MM.1S (cell line): ENCODE data around the gene TMOD4.

Experiments used
- DNase-seq: peaks from one replicate; pipeline ENCODE4 v3.0.0-alpha.2; 2015
- H2AFZ ChIP-seq: fragments of 300-600 bp; sonication (generic); 2 replicates; pipeline ENCODE4 v1.6.0; 2016; ENCODE audit warnings: antibody characterized with exemption, low read length
- H3F3A ChIP-seq: fragments of 300-600 bp; sonication (generic); 2 replicates; pipeline ENCODE4 v1.6.1; 2016; ENCODE audit warnings: mild to moderate bottlenecking, antibody characterized with exemption, low read length, moderate library complexity, mixed read lengths; ENCODE audit not compliant: insufficient read depth
- H3K27ac ChIP-seq: fragments of 300-600 bp; sonication (generic); 2 replicates; pipeline ENCODE4 v1.5.1; 2016; ENCODE audit warnings: mild to moderate bottlenecking, low read length
- H3K27me3 ChIP-seq: fragments of 300-600 bp; sonication (generic); replicated peaks from 2 replicates; pipeline ENCODE4 v1.6.0; 2016; ENCODE audit warnings: low read length; ENCODE audit not compliant: insufficient read depth
- H3K36me3 ChIP-seq: fragments of 300-600 bp; sonication (generic); replicated peaks from 2 replicates; pipeline ENCODE4 v1.6.1; 2016; ENCODE audit warnings: mild to moderate bottlenecking, low read length, mixed read lengths; ENCODE audit not compliant: insufficient read depth
- H3K4me1 ChIP-seq: fragments of 300-600 bp; sonication (generic); 2 replicates; pipeline ENCODE4 v1.6.1; 2016; ENCODE audit warnings: low read length, mixed read lengths
- H3K4me2 ChIP-seq: fragments of 300-600 bp; sonication (generic); 2 replicates; pipeline ENCODE4 v1.6.0; 2016; ENCODE audit warnings: low read depth, low read length
- H3K4me3 ChIP-seq: fragments of 300-600 bp; sonication (generic); 2 replicates; pipeline ENCODE4 v1.5.1; 2016; ENCODE audit warnings: low read length, mixed read lengths
- H3K79me2 ChIP-seq: fragments of 300-600 bp; sonication (generic); 2 replicates; pipeline ENCODE4 v1.6.1; 2016; ENCODE audit warnings: mixed run types, low read length, mixed read lengths
- H3K9ac ChIP-seq: fragments of 300-600 bp; sonication (generic); 2 replicates; pipeline ENCODE4 v1.6.1; 2016; ENCODE audit warnings: low read length, mixed read lengths
- H3K9me2 ChIP-seq: fragments of 300-600 bp; sonication (generic); replicated peaks from 2 replicates; pipeline ENCODE4 v1.6.1; 2016; ENCODE audit warnings: mild to moderate bottlenecking, low read length, mixed read lengths; ENCODE audit not compliant: insufficient read depth
- H3K9me3 ChIP-seq: fragments of 300-600 bp; sonication (generic); replicated peaks from 2 replicates; pipeline ENCODE4 v1.6.1; 2016; ENCODE audit warnings: mild to moderate bottlenecking, low read length, mixed read lengths; ENCODE audit not compliant: insufficient read depth
- H4K20me1 ChIP-seq: fragments of 300-600 bp; sonication (generic); 2 replicates; pipeline ENCODE4 v1.6.1; 2016; ENCODE audit warnings: mild to moderate bottlenecking, low read length, moderate library complexity, mixed read lengths; ENCODE audit not compliant: insufficient read depth
- EZH2 ChIP-seq: fragments of 300-600 bp; sonication (generic); optimal IDR thresholded peaks from 2 replicates; pipeline ENCODE3; 2017; ENCODE audit warnings: low read depth, mild to moderate bottlenecking, antibody characterized with exemption, low read length, mixed read lengths
- EZH2phosphoT487 ChIP-seq: fragments of 300-600 bp; sonication (generic); IDR thresholded peaks from 2 replicates; pipeline ENCODE4 v1.6.1; 2018; ENCODE audit warnings: antibody characterized with exemption, low read length
- TF ChIP-seq, protein P1 (sequence below): fragments of 300-600 bp; sonication (generic); IDR thresholded peaks from 2 replicates; pipeline ENCODE4 v1.5.1; 2016; ENCODE audit warnings: antibody characterized with exemption, low read length, mixed read lengths

Gene TMOD4

GRCh38 chr1:151145304-151146071 is 30.3 kb downstream of the TMOD4 start:
- H3K4me2 ChIP-seq: peak overlapping the region; percentile 100
- no peaks in the 10 kb centered on the region for H3K9me2 ChIP-seq
- H3K4me3 ChIP-seq: peak overlapping the region; percentile 96
- peaks cover 15% of the 10 kb centered on the region for H3K27me3 ChIP-seq
- H4K20me1 ChIP-seq: no peaks in the 10 kb centered on the region
- H3K4me1 ChIP-seq: peaks cover 8% of the 10 kb centered on the region; the same call in 1 of the 2 replicates
- no peak for DNase-seq
- H3K27ac ChIP-seq: no peak overlapping the region
- TF ChIP-seq EZH2: no peak
- TF ChIP-seq EZH2phosphoT487: no peak
- TF ChIP-seq, protein P1, sequence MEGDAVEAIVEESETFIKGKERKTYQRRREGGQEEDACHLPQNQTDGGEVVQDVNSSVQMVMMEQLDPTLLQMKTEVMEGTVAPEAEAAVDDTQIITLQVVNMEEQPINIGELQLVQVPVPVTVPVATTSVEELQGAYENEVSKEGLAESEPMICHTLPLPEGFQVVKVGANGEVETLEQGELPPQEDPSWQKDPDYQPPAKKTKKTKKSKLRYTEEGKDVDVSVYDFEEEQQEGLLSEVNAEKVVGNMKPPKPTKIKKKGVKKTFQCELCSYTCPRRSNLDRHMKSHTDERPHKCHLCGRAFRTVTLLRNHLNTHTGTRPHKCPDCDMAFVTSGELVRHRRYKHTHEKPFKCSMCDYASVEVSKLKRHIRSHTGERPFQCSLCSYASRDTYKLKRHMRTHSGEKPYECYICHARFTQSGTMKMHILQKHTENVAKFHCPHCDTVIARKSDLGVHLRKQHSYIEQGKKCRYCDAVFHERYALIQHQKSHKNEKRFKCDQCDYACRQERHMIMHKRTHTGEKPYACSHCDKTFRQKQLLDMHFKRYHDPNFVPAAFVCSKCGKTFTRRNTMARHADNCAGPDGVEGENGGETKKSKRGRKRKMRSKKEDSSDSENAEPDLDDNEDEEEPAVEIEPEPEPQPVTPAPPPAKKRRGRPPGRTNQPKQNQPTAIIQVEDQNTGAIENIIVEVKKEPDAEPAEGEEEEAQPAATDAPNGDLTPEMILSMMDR: no peak
- H3K9me3 ChIP-seq: no peaks in the 10 kb centered on the region
- H3K79me2 ChIP-seq: no peaks in the 10 kb centered on the region
- H3F3A ChIP-seq: no peaks in the 10 kb centered on the region
- peak overlapping the region; percentile 99 for H2AFZ ChIP-seq
- H3K9ac ChIP-seq: peak overlapping the region; percentile 56; the same call in 1 of the 2 replicates
- H3K36me3 ChIP-seq: no peaks in the 10 kb centered on the region

- Histone ChIP-seq H3K36me3 (no peaks in the 10 kb centered on the region), H3K4me1 (peaks cover 8% of the 10 kb centered on the region; the same call in 1 of the 2 replicates), H3K4me3 (no peak overlapping the region), H2AFZ (no peak overlapping the region), H3K9me2 (no peaks in the 10 kb centered on the region), H3K27ac (no peak overlapping the region), H3K27me3 (peaks cover 20% of the 10 kb centered on the region), H3K79me2 (no peaks in the 10 kb centered on the region), H3K9ac (no peak overlapping the region), H4K20me1 (no peaks in the 10 kb centered on the region), H3F3A (no peaks in the 10 kb centered on the region), H3K4me2 (no peak overlapping the region), H3K9me3 (no peaks in the 10 kb centered on the region)
- TF ChIP-seq, protein P1: no peak
- TF ChIP-seq EZH2phosphoT487: no peak
- TF ChIP-seq EZH2: no peak
- no peak for DNase-seq
These were observed 31.1 kb downstream of the TMOD4 start for GRCh38 chr1:151144474-151145303.

DNA sequence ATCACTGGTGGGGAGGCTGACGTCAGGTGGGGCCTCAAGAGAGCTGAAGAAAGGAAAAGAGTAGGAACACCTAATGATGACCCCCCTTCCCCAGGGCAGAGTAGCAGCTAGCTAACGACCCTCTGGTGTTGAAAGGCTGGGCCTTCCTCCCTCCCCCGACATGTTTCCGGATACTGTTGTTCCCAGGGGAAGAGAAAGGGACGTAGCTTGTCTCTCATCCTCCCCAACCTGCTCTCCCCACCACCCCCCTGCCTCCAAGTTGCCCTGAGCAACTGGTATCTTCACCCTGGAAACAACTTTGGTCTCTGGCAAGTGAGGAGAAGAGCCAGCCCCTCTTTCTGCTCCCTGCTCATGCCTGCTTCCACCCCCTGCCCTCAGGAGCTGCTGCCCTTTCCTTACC is 31.8 kb downstream of the TMOD4 start:
- Histone ChIP-seq H3K79me2 (no peaks in the 10 kb centered on the region), H3K9ac (no peak overlapping the region), H3K27me3 (peaks cover 27% of the 10 kb centered on the region), H3K36me3 (no peaks in the 10 kb centered on the region), H4K20me1 (no peaks in the 10 kb centered on the region), H3F3A (no peaks in the 10 kb centered on the region), H3K27ac (no peak overlapping the region), H2AFZ (no peak overlapping the region), H3K4me2 (no peak overlapping the region), H3K9me2 (no peaks in the 10 kb centered on the region), H3K4me1 (peaks cover 8% of the 10 kb centered on the region; the same call in 1 of the 2 replicates), H3K4me3 (no peak overlapping the region), H3K9me3 (no peaks in the 10 kb centered on the region)
- DNase-seq: no peak
- TF ChIP-seq, protein P1: no peak
- TF ChIP-seq EZH2 (no peak), EZH2phosphoT487 (no peak)
